A549 (cell line): ENCODE results near the gene F2. TPM values are rescaled to one million over a fixed set of nuclear protein-coding genes. Genes with fewer than 3 reads are reported as not detected.

Source experiments
- ATAC-seq, 2 experiments: fragments of 200-7000 bp in 1 of 2; fragments of >200 bp in 1 of 2; cut with Nextera tagmentation in 1 of 2; cut with Tn5 transposase in 1 of 2; 3 replicates each; pipeline versions ENCODE4 v1.8.0 to v1.9.1; 2018 to 2020; ENCODE audit warnings: mild to moderate bottlenecking in 1 of 2, moderate library complexity in 1 of 2
- CTCF ChIA-PET: fragments of 300-600 bp; sonication (Branson Sonifier 250); formaldehyde crosslinking; extraction: SDS; loops from one replicate; lab custom pipeline; 2021; ENCODE audit warnings: antibody characterized with exemption, inconsistent platforms; lab: Yijun Ruan, JAX
- POLR2A ChIA-PET: fragments of 350-600 bp; formaldehyde crosslinking; extraction: SDS; loops from one replicate; lab custom pipeline; 2021; ENCODE audit warnings: antibody characterized with exemption, inconsistent platforms; lab: Yijun Ruan, JAX
- DNase-seq, 2 experiments: peaks; one replicate each; pipeline versions ENCODE4 v3.0.0 to v3.0.0-alpha.2; 2011 to 2016; ENCODE audit warnings: low read depth in 1 of 2, low spot score in 1 of 2
- FAIRE-seq: peaks from 2 replicates; lab custom pipeline; 2011; peaks lifted over from hg19 to GRCh38; lab: Jason Lieb, UNC
- H3K27ac ChIP-seq, 2 experiments: fragments of >200 bp; sonication (Bioruptor Twin); formaldehyde crosslinking; 3 replicates each; pipeline ENCODE4 v1.5.1; 2016 to 2017
- H3K4me1 ChIP-seq: fragments of >200 bp; sonication (Bioruptor Twin); formaldehyde crosslinking; 3 replicates; pipeline ENCODE4 v1.6.1; 2016
- H3K4me2 ChIP-seq: fragments of >200 bp; sonication (Bioruptor Twin); formaldehyde crosslinking; 3 replicates; pipeline ENCODE4 v1.6.1; 2016
- H3K4me3 ChIP-seq: fragments of >200 bp; sonication (Bioruptor Twin); formaldehyde crosslinking; 3 replicates; pipeline ENCODE4 v1.5.1; 2016
- H3K9me3 ChIP-seq: fragments of >200 bp; sonication (Bioruptor Twin); formaldehyde crosslinking; 3 replicates; pipeline ENCODE4 v1.6.1; 2016
- CBX8 ChIP-seq: fragments of 200-600 bp; sonication (generic); IDR thresholded peaks from 2 replicates; pipeline ENCODE4 v1.6.1; 2016
- CHD2 ChIP-seq: fragments of 150-350 bp; IDR thresholded peaks from 2 replicates; pipeline ENCODE4 v1.6.1; 2014; ENCODE audit warnings: low read length; ENCODE audit not compliant: partially characterized antibody
- CHD4 ChIP-seq: fragments of 200-600 bp; sonication (generic); IDR thresholded peaks from 2 replicates; pipeline ENCODE4 v1.6.1; 2016; ENCODE audit warnings: antibody characterized with exemption, mild to moderate bottlenecking, borderline replicate concordance
- EP300 ChIP-seq, 2 experiments: fragments of >200 bp; sonication (Bioruptor Twin); formaldehyde crosslinking; IDR thresholded peaks; 2 replicates in 1 of 2; 3 replicates in 1 of 2; pipeline ENCODE4 v1.6.1; 2016 to 2017
- ESRRA ChIP-seq: fragments of 150-350 bp; IDR thresholded peaks from 2 replicates; pipeline ENCODE4 v1.6.1; 2014; ENCODE audit warnings: mild to moderate bottlenecking, low read length, borderline replicate concordance
- GATA3 ChIP-seq: IDR thresholded peaks from 2 replicates; pipeline ENCODE4 v1.6.1; 2012; ENCODE audit warnings: borderline replicate concordance
- HDAC2 ChIP-seq: fragments of 200-600 bp; sonication (generic); IDR thresholded peaks from 2 replicates; pipeline ENCODE4 v1.6.1; 2016
- HEYL ChIP-seq: fragments of 250-450 bp; sonication (Bioruptor Pico); IDR thresholded peaks from 2 replicates; pipeline ENCODE4 v1.8.0; 2021; ENCODE audit warnings: mild to moderate bottlenecking, moderate library complexity
- HOXB5 ChIP-seq: fragments of 250-450 bp; sonication (Bioruptor Pico); IDR thresholded peaks from 2 replicates; pipeline ENCODE4 v1.5.0; 2020; ENCODE audit warnings: mild to moderate bottlenecking, moderate library complexity
- JUN ChIP-seq, 2 experiments: fragments of >200 bp; sonication (Bioruptor Twin); formaldehyde crosslinking; IDR thresholded peaks; 2 replicates in 1 of 2; 3 replicates in 1 of 2; pipeline ENCODE4 v1.6.1; 2016 to 2017
- MAFK ChIP-seq: fragments of 450-650 bp; IDR thresholded peaks from 2 replicates; pipeline ENCODE4 v1.6.1; 2014; ENCODE audit not compliant: partially characterized antibody
- MAZ ChIP-seq: fragments of 150-350 bp; IDR thresholded peaks from 2 replicates; pipeline ENCODE4 v1.6.1; 2014; ENCODE audit warnings: antibody characterized with exemption, low read depth, low read length, borderline replicate concordance
- MYC ChIP-seq: IDR thresholded peaks from 2 replicates; pipeline ENCODE4 v1.6.1; 2012; ENCODE audit warnings: mild to moderate bottlenecking, inconsistent platforms, low read length, improper control_type of control experiment, borderline replicate concordance
- POLR2A ChIP-seq: IDR thresholded peaks from 2 replicates; pipeline ENCODE4 v1.6.1; 2012; ENCODE audit warnings: mild to moderate bottlenecking, low read length
- RAD21 ChIP-seq, 2 experiments: fragments of >200 bp in 1 of 2; sonication (Bioruptor Twin) in 1 of 2; formaldehyde crosslinking in 1 of 2; IDR thresholded peaks in 1 of 2; conservative IDR thresholded peaks in 1 of 2; 2 replicates in 1 of 2; 3 replicates in 1 of 2; pipeline ENCODE4 v1.6.1; 2012 to 2018; ENCODE audit warnings: inconsistent platforms in 1 of 2
- RARB ChIP-seq: fragments of 250-450 bp; sonication (Bioruptor Pico); IDR thresholded peaks from 2 replicates; pipeline ENCODE4 v1.8.0; 2021; ENCODE audit warnings: mild to moderate bottlenecking, moderate library complexity
- RCOR1 ChIP-seq: fragments of 150-350 bp; IDR thresholded peaks from 2 replicates; pipeline ENCODE4 v1.6.1; 2014; ENCODE audit warnings: antibody characterized with exemption, low read length, low read depth
- TP53 ChIP-seq: fragments of 250-450 bp; sonication (Bioruptor Pico); IDR thresholded peaks from 2 replicates; pipeline ENCODE4 v1.5.0; 2021; ENCODE audit warnings: mild to moderate bottlenecking, moderate library complexity
- ZC3H11A ChIP-seq: fragments of 450-650 bp; IDR thresholded peaks from 2 replicates; pipeline ENCODE4 v1.6.1; 2014; ENCODE audit warnings: antibody characterized with exemption, mild to moderate bottlenecking
- ZNF302 ChIP-seq: fragments of 250-450 bp; sonication (Bioruptor Pico); IDR thresholded peaks from 2 replicates; pipeline ENCODE4 v1.9.0; 2021; ENCODE audit warnings: inconsistent platforms, mild to moderate bottlenecking, moderate library complexity
- WGBS: methylation state at CpG from one replicate; pipeline ENCODE4 v1.1.6; 2017; ENCODE audit errors: missing lambda C conversion rate; 5-methylcytosine and 5-hydroxymethylcytosine counted together
- polyA plus RNA-seq, 4 experiments: library from polyadenylated mRNA; depleted of rRNA in 3 of 4; stranded (reverse); fragments of >200 nt; fragmentation: RNase III in 1 of 4; extraction: RNeasy Plus Mini Kit Qiagen cat#74134 plus additional on column Dnase treatment in 1 of 4; gene quantifications; 2 replicates in 3 of 4; 3 replicates in 1 of 4; pipeline ENCODE4 v1.2.3, GENCODE V29; 2011 to 2017
- TF ChIP-seq, protein P1 (sequence below): IDR thresholded peaks from 2 replicates; pipeline ENCODE4 v1.6.1; 2012
- TF ChIP-seq, protein P2 (sequence below): IDR thresholded peaks from 2 replicates; pipeline ENCODE4 v1.6.1; 2012; ENCODE audit warnings: low read depth, borderline replicate concordance
- TF ChIP-seq, protein P3 (sequence below): fragments of 200-600 bp; sonication (generic); IDR thresholded peaks from 2 replicates; pipeline ENCODE4 v1.6.1; 2016; ENCODE audit warnings: antibody characterized with exemption, mild to moderate bottlenecking, moderate library complexity

The F2 gene
- polyA plus RNA-seq, 2 of the 4 experiments (the other 2 are of a cell fraction): 2.5 to 3.8 TPM

DNA sequence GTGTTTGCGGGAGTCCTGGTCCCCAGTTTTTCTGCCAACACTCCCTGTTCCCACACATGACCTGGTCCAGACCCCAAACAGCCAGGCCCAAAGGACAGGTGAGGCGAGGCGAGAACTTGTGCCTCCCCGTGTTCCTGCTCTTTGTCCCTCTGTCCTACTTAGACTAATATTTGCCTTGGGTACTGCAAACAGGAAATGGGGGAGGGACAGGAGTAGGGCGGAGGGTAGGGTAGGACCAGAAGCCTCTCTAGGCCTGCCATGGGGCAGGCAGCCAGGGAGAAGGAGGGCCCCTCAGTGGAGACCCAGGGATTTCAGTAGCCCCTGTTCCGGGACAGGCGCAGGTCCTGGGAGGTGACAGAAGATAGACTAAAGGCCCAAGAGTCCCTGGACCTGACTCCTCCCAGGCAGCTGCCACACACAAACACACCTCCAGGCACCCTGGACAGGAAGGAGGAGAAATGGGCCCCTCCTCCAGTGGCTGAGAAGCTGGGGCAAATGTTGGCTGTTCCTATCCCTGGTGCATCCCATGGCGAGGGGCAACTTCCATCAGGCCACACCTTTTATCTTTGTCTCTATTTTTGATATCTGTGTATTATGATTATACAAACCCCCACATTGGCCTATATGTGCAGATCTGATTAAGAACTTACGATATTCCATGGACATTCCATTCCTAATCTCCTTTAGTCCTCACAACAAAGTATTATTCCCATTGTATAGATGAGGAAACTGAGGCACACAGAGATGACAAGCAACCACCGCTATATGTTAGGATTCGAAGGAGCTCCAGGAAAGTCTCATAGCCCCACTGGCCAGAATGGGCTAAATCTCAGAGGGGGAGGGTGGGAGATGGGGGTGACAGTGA, 626 bp upstream of the F2 start (continued):
- TF ChIP-seq RCOR1 (no peak), ZNF302 (CRISPR knock-in tag) (no peak), HOXB5 (peak; percentile 67), ZC3H11A (no peak), CHD4 (peak; percentile 28; the same call in 1 of the 2 replicates), RAD21 (conservative IDR thresholded peaks at IDR 0.05 in 1 of 2, IDR thresholded peaks at IDR 0.05 in 1 of 2) (no peak), ESRRA (no peak), JUN (IDR thresholded peaks at IDR 0.05) (peak in 1 of 2 experiments; percentile 59; a peak in 1 of 5 replicates)
- TF ChIP-seq, protein P1, sequence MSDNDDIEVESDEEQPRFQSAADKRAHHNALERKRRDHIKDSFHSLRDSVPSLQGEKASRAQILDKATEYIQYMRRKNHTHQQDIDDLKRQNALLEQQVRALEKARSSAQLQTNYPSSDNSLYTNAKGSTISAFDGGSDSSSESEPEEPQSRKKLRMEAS: peak; percentile 61; the same call in 1 of the 2 replicates
- TF ChIP-seq, protein P2, sequence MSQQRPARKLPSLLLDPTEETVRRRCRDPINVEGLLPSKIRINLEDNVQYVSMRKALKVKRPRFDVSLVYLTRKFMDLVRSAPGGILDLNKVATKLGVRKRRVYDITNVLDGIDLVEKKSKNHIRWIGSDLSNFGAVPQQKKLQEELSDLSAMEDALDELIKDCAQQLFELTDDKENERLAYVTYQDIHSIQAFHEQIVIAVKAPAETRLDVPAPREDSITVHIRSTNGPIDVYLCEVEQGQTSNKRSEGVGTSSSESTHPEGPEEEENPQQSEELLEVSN: 0 out of 2 replicates have a peak, but pooled peaks have one; percentile 49

DNA sequence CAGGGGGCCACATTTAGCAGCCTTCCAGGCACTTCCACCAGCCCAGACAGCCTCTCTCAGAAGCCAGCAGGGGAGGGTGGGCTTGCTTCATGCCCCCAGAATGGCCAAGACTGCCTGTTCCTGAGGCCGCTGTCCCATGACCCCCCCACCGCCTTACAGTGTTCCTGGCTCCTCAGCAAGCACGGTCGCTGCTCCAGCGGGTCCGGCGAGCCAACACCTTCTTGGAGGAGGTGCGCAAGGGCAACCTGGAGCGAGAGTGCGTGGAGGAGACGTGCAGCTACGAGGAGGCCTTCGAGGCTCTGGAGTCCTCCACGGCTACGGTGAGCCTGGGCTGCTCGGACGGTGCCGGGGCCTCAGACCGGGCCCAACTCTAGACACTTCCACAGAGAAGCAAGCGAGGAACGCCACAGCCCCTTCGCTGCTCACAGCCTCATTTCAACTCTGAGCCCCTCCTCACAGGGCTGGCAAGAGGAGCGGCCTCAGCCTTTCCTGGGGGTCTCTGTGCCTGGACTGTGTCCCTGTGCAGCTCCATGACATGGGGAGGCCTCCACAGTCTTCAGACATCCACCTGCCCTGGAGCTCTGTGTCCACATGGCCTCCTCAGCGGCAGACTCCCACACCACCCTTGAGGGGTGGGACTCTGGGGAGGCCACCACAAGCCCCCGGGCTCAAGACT, 668 bp downstream of the F2 start:
- POLR2A ChIA-PET: no interaction called here
- H3K9me3 ChIP-seq: no peaks in the 10 kb centered on the region
- peak overlapping the region; percentile 89 to 91 for H3K27ac ChIP-seq
- H3K4me1 ChIP-seq: peaks cover 41% of the 10 kb centered on the region
- DNase-seq: no peak
- no peak for FAIRE-seq
- WGBS: 95% methylated on average over 25 of the region's 25 CpGs
- ATAC-seq: peak; percentile 12 to 16; a peak in 4 of 6 replicates
- CTCF ChIA-PET: interaction anchor here (0.5 to 1.3 kb wide), 3 partner anchors 8 to 11 kb away, joined by 3 to 6 read pairs (median 5); no protein-coding TSS in a partner anchor
- TF ChIP-seq POLR2A: no peak
- TF ChIP-seq MAZ: no peak
- TF ChIP-seq MYC: no peak
- no peak for TF ChIP-seq HDAC2
- TF ChIP-seq GATA3: no peak
- no peak for TF ChIP-seq CBX8
- no peak for TF ChIP-seq RCOR1
- TF ChIP-seq, all 56 proteins: peak for 0
- H3K4me2 ChIP-seq: peak overlapping the region; percentile 35
- no peak overlapping the region for H3K4me3 ChIP-seq

DNA sequence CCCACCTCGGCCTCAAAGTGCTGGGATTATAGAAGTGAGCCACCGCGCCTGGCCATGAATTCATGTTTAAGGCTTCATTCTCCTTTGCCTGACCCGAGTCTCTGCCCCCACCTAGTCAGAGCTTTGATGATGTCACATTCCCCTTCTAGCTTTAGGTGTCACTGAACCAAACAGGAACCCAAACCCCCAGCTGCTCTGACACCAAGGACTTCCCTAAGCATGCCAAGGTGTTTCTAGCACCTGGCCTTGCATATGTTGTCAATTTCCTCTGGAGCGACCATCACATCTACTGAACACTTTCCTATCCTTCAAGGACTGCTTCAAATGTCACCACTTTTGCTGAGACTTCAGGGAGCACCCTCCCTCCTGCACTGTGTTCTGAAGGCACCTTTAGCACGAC, 2.3 kb downstream of the F2 start:
- Histone ChIP-seq H3K4me1 (peaks cover 33% of the 10 kb centered on the region), H3K4me2 (no peak overlapping the region), H3K27ac (peak overlapping the region in 1 of 2 experiments; percentile 25; a peak in 2 of 6 replicates), H3K4me3 (no peak overlapping the region), H3K9me3 (no peaks in the 10 kb centered on the region)
- TF ChIP-seq TP53 (no peak), HDAC2 (no peak), CHD2 (no peak), HEYL (CRISPR knock-in tag) (no peak), CBX8 (no peak), MAFK (no peak), HOXB5 (no peak), GATA3 (no peak), RARB (CRISPR knock-in tag) (no peak), MAZ (no peak), EP300 (IDR thresholded peaks at IDR 0.05) (no peak)
- TF ChIP-seq, protein P3, sequence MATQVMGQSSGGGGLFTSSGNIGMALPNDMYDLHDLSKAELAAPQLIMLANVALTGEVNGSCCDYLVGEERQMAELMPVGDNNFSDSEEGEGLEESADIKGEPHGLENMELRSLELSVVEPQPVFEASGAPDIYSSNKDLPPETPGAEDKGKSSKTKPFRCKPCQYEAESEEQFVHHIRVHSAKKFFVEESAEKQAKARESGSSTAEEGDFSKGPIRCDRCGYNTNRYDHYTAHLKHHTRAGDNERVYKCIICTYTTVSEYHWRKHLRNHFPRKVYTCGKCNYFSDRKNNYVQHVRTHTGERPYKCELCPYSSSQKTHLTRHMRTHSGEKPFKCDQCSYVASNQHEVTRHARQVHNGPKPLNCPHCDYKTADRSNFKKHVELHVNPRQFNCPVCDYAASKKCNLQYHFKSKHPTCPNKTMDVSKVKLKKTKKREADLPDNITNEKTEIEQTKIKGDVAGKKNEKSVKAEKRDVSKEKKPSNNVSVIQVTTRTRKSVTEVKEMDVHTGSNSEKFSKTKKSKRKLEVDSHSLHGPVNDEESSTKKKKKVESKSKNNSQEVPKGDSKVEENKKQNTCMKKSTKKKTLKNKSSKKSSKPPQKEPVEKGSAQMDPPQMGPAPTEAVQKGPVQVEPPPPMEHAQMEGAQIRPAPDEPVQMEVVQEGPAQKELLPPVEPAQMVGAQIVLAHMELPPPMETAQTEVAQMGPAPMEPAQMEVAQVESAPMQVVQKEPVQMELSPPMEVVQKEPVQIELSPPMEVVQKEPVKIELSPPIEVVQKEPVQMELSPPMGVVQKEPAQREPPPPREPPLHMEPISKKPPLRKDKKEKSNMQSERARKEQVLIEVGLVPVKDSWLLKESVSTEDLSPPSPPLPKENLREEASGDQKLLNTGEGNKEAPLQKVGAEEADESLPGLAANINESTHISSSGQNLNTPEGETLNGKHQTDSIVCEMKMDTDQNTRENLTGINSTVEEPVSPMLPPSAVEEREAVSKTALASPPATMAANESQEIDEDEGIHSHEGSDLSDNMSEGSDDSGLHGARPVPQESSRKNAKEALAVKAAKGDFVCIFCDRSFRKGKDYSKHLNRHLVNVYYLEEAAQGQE: no peak
- 93% methylated on average over 6 of the region's 6 CpGs for WGBS
- POLR2A ChIA-PET: no interaction called here
- ATAC-seq: no peak
- DNase-seq: no peak
- no peak for FAIRE-seq
- CTCF ChIA-PET: interaction anchor here (1.1 kb wide), 1 partner anchor 11 kb away, joined by 4 read pairs; no protein-coding TSS in a partner anchor
